H9 (cell line): ENCODE data around the gene PRKX. TPM values are rescaled to one million over a fixed set of nuclear protein-coding genes. Genes with fewer than 3 reads are reported as not detected.

Experiments
- DNase-seq: peaks from one replicate; pipeline ENCODE4 v3.0.0-alpha.2; 2017
- H2AFZ ChIP-seq: one replicate; pipeline ENCODE4 v1.6.1; 2013; ENCODE audit warnings: mild to moderate bottlenecking, low read length, control low read depth, moderate library complexity
- H2AK5ac ChIP-seq: 2 replicates; pipeline ENCODE4 v1.6.1; 2013; ENCODE audit warnings: low read length, control low read depth, mixed read lengths; ENCODE audit not compliant: insufficient read length
- H2BK120ac ChIP-seq: one replicate; pipeline ENCODE4 v1.6.1; 2013; ENCODE audit warnings: low read depth, mild to moderate bottlenecking, low read length, control low read depth, inconsistent platforms; ENCODE audit not compliant: poor library complexity, severe bottlenecking
- H2BK12ac ChIP-seq: 2 replicates; pipeline ENCODE4 v1.6.1; 2013; ENCODE audit warnings: low read length, control low read depth, mixed read lengths, low read depth; ENCODE audit not compliant: insufficient read length
- H2BK15ac ChIP-seq: 2 replicates; pipeline ENCODE4 v1.6.1; 2013; ENCODE audit warnings: low read depth, low read length, control low read depth
- H2BK20ac ChIP-seq: one replicate; pipeline ENCODE4 v1.6.1; 2013; ENCODE audit warnings: low read depth, mild to moderate bottlenecking, low read length, control low read depth, inconsistent platforms; ENCODE audit not compliant: poor library complexity, severe bottlenecking
- H2BK5ac ChIP-seq: 2 replicates; pipeline ENCODE4 v1.6.1; 2013; ENCODE audit warnings: low read length, control low read depth, mixed read lengths; ENCODE audit not compliant: insufficient read length
- H3K14ac ChIP-seq: 2 replicates; pipeline ENCODE4 v1.6.1; 2013; ENCODE audit warnings: low read length, control low read depth; ENCODE audit not compliant: insufficient read depth
- H3K18ac ChIP-seq: 2 replicates; pipeline ENCODE4 v1.6.1; 2013; ENCODE audit warnings: low read depth, mild to moderate bottlenecking, mixed read lengths, low read length, control low read depth; ENCODE audit not compliant: insufficient read length
- H3K23ac ChIP-seq: 2 replicates; pipeline ENCODE4 v1.6.1; 2013; ENCODE audit warnings: low read length, control low read depth, mixed read lengths, low read depth; ENCODE audit not compliant: insufficient read length
- H3K23me2 ChIP-seq: 2 replicates; pipeline ENCODE4 v1.6.1; 2013; ENCODE audit warnings: low read depth, mild to moderate bottlenecking, mixed read lengths, low read length, control low read depth; ENCODE audit not compliant: insufficient read length, poor library complexity, severe bottlenecking
- H3K27ac ChIP-seq: 2 replicates; pipeline ENCODE4 v1.5.1; 2013; ENCODE audit warnings: low read length, control low read depth, mixed read lengths, low read depth; ENCODE audit not compliant: insufficient read length
- H3K27me3 ChIP-seq: 2 replicates; pipeline ENCODE4 v1.6.1; 2013; ENCODE audit warnings: low read length, control low read depth, inconsistent platforms; ENCODE audit not compliant: insufficient read depth
- H3K4ac ChIP-seq: 2 replicates; pipeline ENCODE4 v1.6.1; 2013; ENCODE audit warnings: low read depth, mild to moderate bottlenecking, control low read depth, inconsistent platforms, low read length, moderate library complexity
- H3K4me1 ChIP-seq: 2 replicates; pipeline ENCODE4 v1.6.1; 2013; ENCODE audit warnings: low read length, control low read depth, inconsistent platforms; ENCODE audit not compliant: insufficient read depth
- H3K4me2 ChIP-seq: 2 replicates; pipeline ENCODE4 v1.6.1; 2013; ENCODE audit warnings: low read length, control low read depth, mixed read lengths; ENCODE audit not compliant: insufficient read length, insufficient read depth
- H3K56ac ChIP-seq: 2 replicates; pipeline ENCODE4 v1.6.1; 2013; ENCODE audit warnings: low read depth, mild to moderate bottlenecking, mixed read lengths, low read length, control low read depth; ENCODE audit not compliant: insufficient read length
- H3K79me1 ChIP-seq: 2 replicates; pipeline ENCODE4 v1.6.1; 2013; ENCODE audit warnings: low read depth, mild to moderate bottlenecking, moderate library complexity, low read length, control low read depth, inconsistent platforms; ENCODE audit not compliant: insufficient read depth, poor library complexity, severe bottlenecking
- H3K79me2 ChIP-seq: 2 replicates; pipeline ENCODE4 v1.6.1; 2013; ENCODE audit warnings: low read length, control low read depth, inconsistent platforms; ENCODE audit not compliant: insufficient read depth
- H3K9ac ChIP-seq: 2 replicates; pipeline ENCODE4 v1.6.1; 2013; ENCODE audit warnings: low read length, control low read depth, mixed read lengths; ENCODE audit not compliant: insufficient read length; ENCODE audit errors: extremely low read depth
- H3K9me3 ChIP-seq: one replicate; pipeline ENCODE4 v1.6.1; 2013; ENCODE audit warnings: low read depth, low read length, inconsistent platforms; ENCODE audit not compliant: control insufficient read depth
- H3T11ph ChIP-seq: one replicate; pipeline ENCODE4 v1.6.1; 2013; ENCODE audit warnings: mild to moderate bottlenecking, low read length, control low read depth, inconsistent platforms
- H4K20me1 ChIP-seq: one replicate; pipeline ENCODE4 v1.6.1; 2013; ENCODE audit not compliant: control insufficient read depth, insufficient read length, insufficient read depth
- H4K5ac ChIP-seq: 2 replicates; pipeline ENCODE4 v1.6.1; 2013; ENCODE audit warnings: low read depth, mild to moderate bottlenecking, mixed read lengths, low read length, control low read depth; ENCODE audit not compliant: insufficient read length
- H4K8ac ChIP-seq: replicated peaks from 2 replicates; pipeline ENCODE4 v1.6.1; 2013; ENCODE audit warnings: low read length, control low read depth, mixed read lengths, low read depth; ENCODE audit not compliant: insufficient read length
- H4K91ac ChIP-seq: 2 replicates; pipeline ENCODE4 v1.6.1; 2013; ENCODE audit warnings: low read depth, mild to moderate bottlenecking, moderate library complexity, mixed read lengths, low read length, control low read depth; ENCODE audit not compliant: insufficient read length
- H3K27ac Mint-ChIP-seq, 3 experiments: 2 replicates in 2 of 3; 3 replicates in 1 of 3; pipeline ENCODE4 v1.8.0; 2020 to 2021; ENCODE audit warnings: mixed read lengths in 3 of 3, mild to moderate bottlenecking in 1 of 3, moderate library complexity in 1 of 3
- H3K27me3 Mint-ChIP-seq: 2 replicates; pipeline ENCODE4 v1.8.0; 2021; ENCODE audit warnings: low read depth, mild to moderate bottlenecking, moderate library complexity, mixed read lengths
- H3K36me3 Mint-ChIP-seq, 3 experiments: 2 replicates in 2 of 3; 3 replicates in 1 of 3; pipeline ENCODE4 v1.8.0; 2020 to 2021; ENCODE audit warnings: low read depth in 3 of 3, mixed read lengths in 3 of 3; ENCODE audit not compliant: insufficient read depth in 1 of 3
- H3K4me1 Mint-ChIP-seq, 2 experiments: 2 replicates each; pipeline ENCODE4 v1.8.0; 2020; ENCODE audit warnings: mixed read lengths in 2 of 2
- H3K4me3 Mint-ChIP-seq, 2 experiments: 2 replicates in 1 of 2; 3 replicates in 1 of 2; pipeline ENCODE4 v1.8.0; 2020 to 2021; ENCODE audit warnings: mild to moderate bottlenecking in 2 of 2, mixed read lengths in 2 of 2, moderate library complexity in 1 of 2
- H3K9me3 Mint-ChIP-seq, 2 experiments: 2 replicates in 1 of 2; 3 replicates in 1 of 2; pipeline ENCODE4 v1.8.0; 2020; ENCODE audit warnings: mild to moderate bottlenecking in 2 of 2, mixed read lengths in 2 of 2, moderate library complexity in 1 of 2
- CTCF ChIP-seq: fragments of 200-600 bp; sonication (generic); conservative IDR thresholded peaks from 3 replicates; pipeline ENCODE4 v1.8.0; 2021; ENCODE audit warnings: antibody characterized with exemption, mild to moderate bottlenecking
- WGBS: extraction: QIAGEN DNeasy Blood & Tissue Kit; methylation state at CpG from one replicate; pipeline ENCODE4 v1.1.7; 2013; ENCODE audit warnings: missing lambda C conversion rate, low lambda C conversion rate, mixed read lengths; ENCODE audit not compliant: insufficient read length; ENCODE audit errors: extremely low coverage; 5-methylcytosine and 5-hydroxymethylcytosine counted together
- total RNA-seq: library from RNA; stranded (reverse); gene quantifications from 2 replicates; pipeline ENCODE4 v1.2.1, GENCODE V29; 2021

Gene PRKX
- total RNA-seq, 1 experiment from 2014 or later = 108 TPM

GRCh38 chrX:3584415-3584996 lies 128.9 kb downstream of the PRKX start:
- no peak overlapping the region for H3K4ac ChIP-seq
- no peak overlapping the region for H3K56ac ChIP-seq
- no peak overlapping the region for H4K91ac ChIP-seq
- no peaks in the 10 kb centered on the region for H3K79me2 ChIP-seq
- no peak overlapping the region for H2BK15ac ChIP-seq
- peaks cover 65% of the 10 kb centered on the region for H3K27me3 Mint-ChIP-seq
- no CpG with 5 or more reads among the region's 10 CpGs for WGBS
- peaks cover 2% of the 10 kb centered on the region; the same call in 1 of the 2 replicates for H3K27me3 ChIP-seq
- no peak overlapping the region for H2AK5ac ChIP-seq
- no peak overlapping the region for H3K18ac ChIP-seq
- no peak overlapping the region for H3K9ac ChIP-seq
- H2BK120ac ChIP-seq = no peak overlapping the region
- H3K4me2 ChIP-seq = no peak overlapping the region
- peak; percentile 31 for DNase-seq
- H3K4me1 Mint-ChIP-seq = peaks cover 8 to 16% of the 10 kb centered on the region in 2 experiments
- H3K36me3 Mint-ChIP-seq = no peaks in the 10 kb centered on the region
- no peak overlapping the region for H3K4me3 Mint-ChIP-seq
- no peak for TF ChIP-seq CTCF
- no peak overlapping the region for H2BK20ac ChIP-seq
- H3K23ac ChIP-seq = no peak overlapping the region
- H2BK12ac ChIP-seq = no peak overlapping the region
- H4K5ac ChIP-seq = no peak overlapping the region
- H3K4me1 ChIP-seq = no peaks in the 10 kb centered on the region
- H4K20me1 ChIP-seq = no peaks in the 10 kb centered on the region
- H3K23me2 ChIP-seq = no peaks in the 10 kb centered on the region
- no peak overlapping the region for H3T11ph ChIP-seq
- no peaks in the 10 kb centered on the region; a peak in 1 of 5 replicates for H3K9me3 Mint-ChIP-seq
- H3K27ac Mint-ChIP-seq = peak overlapping the region in 1 of 3 experiments; percentile 62; a peak in 2 of 7 replicates
- no peaks in the 10 kb centered on the region for H3K79me1 ChIP-seq
- H3K9me3 ChIP-seq = no peaks in the 10 kb centered on the region
- H2BK5ac ChIP-seq = no peak overlapping the region
- H4K8ac ChIP-seq = no peak overlapping the region
- no peak overlapping the region for H2AFZ ChIP-seq
- H3K27ac ChIP-seq = no peak overlapping the region
- H3K14ac ChIP-seq = no peak overlapping the region
